GM18870 (cell line): ENCODE results near the gene XRCC1.
A peak's percentile ranks its signal among the peaks of the same experiment; 100 is the strongest.
"Not testable (repeated sequence)": the region's sequence is repeated elsewhere in the genome, so short reads cannot be mapped to it uniquely, and the experiment has no call there.

Experiments used
- ATAC-seq: cut with Tn5 transposase; IDR thresholded peaks from one replicate; pipeline ENCODE4 v1.9.1; 2021; ENCODE audit warnings: moderate library complexity; ENCODE audit not compliant: unreplicated experiment

Gene XRCC1

DNA sequence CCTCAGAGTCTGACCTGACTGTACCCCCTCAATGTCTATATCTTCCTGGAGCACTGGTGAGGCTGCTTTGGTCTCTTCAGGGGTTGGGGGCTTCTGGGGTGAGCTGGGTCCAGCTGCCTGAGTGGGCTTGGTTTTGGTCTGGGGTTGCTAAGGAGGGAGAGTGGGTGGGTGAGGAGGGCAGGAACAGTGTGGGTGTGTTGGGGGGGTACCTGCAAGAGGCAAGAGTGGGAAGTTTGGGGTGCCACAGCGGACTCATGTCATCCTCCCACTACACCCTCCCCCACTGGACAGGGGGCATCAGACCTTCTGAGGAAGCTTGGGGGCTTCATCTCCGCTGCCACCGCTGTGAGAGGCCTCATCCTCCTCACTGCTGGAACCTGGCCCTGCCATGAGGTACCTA is 28.7 kb downstream of the XRCC1 start:
- no peak for ATAC-seq

DNA sequence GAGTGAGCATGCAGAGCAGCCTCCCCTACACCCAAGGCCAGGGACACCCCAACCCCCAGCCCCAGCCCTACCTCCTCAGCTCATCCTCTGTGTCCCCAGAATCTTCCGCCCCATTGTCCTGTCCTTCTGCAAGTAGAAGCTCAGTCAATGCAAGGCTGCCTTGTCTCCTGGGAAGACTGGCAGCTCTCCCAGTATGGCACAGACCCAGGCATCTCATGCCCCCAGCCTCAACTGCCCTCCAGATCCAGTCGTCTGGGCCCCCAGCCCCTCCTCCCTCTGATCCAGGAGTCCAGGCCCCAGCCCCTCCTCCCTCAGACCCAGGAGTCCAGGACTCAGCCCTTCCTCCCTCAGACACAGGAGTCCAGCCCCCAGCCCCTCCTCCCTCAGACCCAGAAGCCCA is 29.3 kb downstream of the XRCC1 start:
- ATAC-seq, result no peak

DNA sequence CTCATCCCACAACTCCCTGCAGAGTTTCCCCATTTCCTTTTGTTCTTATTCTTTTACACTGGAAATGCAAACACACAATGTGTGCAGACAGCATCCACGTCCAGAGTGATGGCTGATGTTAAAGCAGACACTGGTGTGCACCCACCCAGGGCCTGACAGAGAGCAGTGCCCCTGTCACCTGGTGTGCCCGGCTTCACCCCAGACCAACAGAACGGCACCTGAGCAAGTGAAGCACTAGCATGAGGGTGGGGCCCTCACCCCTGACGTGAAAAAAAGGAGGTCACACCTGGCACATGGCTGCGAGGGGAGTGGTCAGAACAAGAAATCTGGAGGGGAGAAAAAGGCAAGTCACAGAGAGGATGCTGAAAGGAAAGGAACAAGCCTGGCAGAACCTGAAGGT is 30.1 kb downstream of the XRCC1 start:
- ATAC-seq, result no peak

DNA sequence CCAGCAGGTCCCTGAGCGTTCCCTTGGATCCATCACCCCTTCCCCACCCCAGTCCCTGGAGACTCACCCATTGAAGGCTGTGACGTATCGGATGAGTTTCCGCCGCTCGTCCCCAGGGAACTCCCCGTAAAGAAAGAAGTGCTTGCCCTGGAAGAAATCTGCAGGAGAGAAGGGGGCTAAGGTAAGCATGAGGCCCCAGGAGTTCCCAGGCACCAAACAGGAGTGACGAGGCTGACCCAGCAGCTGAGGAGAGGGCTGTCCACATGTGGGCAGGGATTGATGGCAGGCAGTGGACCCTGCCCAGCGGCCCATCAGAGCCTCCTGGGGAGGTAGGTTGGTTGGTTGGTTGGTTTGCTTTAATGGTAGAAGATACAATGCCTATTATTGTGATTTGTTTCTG is 31.2 kb downstream of the XRCC1 start:
- ATAC-seq, result no peak

DNA sequence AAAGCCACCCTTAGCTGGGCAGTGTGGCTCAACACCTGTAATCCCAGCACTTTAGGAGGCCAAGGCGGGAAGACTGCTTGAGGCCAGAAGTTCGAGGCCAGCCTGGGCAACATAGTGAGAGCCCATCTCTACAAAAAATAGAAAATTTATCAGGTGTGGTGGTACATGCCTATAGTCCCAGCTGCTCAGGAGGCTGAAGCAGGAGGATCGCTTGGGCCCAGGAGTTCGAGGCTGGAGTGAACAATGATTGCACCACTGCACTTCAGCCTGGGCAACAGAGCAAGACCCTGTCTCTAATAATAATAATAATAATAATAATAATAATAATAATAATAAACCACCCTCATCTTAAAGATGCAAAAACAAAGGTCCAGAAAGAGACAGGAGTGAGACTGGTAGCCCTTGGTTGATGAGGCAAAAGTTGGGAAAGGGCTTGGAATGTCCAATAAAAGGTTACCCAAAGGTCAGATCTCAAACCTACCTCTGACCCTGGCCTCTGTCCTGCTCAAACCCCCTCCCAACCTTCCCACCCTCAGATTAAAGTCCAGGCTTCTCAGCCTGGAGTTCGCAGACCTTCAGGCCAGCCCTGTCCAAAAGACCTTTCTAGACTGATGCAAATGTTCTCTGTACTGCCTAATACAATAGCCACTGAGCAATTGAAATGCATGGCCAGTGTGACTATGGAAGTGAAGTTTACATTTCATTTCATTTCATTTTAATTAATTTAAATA is 33.2 kb downstream of the XRCC1 start:
- no peak for ATAC-seq

DNA sequence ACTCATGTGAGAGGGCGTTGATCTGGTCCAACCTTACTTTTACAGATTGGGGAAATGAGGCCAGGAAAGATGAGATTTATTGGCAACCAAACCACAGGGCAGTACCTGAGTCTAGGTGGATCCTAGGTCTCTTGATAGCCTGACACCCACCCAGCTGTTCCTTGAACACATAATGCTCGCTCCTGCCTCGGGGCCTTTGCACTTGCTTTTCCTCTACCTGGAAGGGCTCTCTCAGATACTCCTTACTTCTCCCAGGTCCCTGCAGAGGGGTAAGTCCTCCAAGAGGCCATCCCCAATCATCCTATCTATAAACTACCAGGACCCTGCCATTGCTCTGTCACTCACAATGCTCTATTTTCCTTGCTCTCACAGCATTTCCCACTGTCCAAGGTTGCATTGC is 34.9 kb downstream of the XRCC1 start:
- no peak for ATAC-seq

DNA sequence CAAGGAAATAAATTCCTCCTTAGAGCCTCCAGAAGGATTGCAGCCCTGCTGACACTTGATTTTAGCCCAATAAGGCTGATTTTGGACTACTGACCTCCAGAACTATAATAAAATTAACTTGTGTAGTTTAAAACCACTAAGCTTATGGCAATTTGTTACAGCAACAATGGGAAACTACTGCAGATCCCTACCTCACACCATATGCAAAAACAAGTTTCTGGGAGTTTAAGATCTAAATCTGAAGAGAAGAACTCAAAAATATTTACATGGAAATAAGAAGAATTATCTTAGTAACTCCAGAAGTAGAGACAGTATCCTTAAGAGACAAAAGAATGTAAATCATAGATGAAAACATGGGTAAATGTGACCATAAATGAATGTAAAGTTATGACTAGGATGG is 36.4 kb downstream of the XRCC1 start:
- no peak for ATAC-seq

DNA sequence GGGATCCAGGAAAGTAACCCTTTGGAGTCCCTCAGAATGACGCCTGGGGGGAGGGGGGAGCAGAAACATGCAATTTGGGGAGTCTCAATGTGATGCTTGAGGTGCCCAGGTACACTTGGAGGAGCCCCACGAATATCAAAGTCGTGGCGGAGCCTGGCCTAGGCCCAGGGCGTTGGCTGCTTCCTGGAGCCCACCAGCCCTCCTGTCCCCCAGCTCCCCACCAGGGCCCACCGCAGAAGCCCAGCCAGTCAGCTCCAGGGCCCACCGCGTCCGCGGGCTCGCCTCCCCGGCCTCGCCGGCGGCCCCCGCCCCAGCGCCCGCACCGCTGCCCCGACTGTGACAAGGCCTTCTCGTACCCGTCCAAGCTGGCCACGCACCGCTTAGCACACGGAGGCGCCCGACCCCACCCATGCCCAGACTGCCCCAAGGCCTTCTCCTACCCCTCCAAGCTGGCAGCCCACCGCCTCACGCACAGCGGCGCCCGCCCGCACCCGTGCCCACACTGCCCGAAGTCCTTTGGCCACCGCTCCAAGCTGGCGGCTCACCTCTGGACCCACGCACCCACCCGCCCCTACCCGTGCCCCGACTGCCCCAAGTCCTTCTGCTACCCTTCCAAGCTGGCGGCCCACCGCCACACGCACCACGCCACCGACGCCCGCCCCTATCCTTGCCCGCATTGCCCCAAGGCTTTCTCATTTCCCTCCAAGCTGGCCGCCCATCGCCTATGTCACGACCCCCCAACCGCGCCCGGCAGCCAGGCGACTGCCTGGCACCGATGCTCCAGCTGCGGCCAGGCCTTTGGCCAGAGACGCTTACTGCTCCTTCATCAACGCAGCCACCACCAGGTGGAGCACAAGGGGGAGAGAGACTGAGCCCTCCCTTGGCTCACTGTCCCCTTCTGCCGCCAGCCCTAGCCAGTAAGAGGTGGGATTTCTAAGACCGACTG is 40.2 kb downstream of the XRCC1 start:
- no peak for ATAC-seq

DNA sequence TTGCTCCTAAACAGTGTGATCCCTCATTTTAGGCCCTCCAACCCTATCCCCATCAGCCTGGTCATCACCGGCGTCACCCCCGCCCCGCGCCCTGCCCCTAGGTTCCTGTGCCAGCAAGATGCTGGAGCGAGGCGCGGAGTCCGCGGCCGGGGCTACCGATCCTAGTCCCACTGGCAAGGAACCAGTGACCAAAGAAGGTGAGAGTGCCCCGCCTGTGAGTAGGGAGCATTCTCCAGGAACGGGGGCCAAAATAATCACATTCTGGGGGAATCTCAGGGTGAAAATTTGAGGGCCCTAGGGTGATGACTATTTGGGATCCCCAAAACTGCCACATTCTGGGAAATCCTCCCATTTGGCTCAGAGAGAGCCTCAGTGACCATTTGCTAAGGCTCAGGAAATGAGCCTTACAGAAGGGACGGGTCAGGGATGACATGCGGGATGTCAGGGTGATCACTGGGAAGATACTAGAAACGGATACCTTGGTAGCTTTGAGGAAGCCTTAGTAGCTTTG is 41.0 kb downstream of the XRCC1 start:
- ATAC-seq, result no peak

DNA sequence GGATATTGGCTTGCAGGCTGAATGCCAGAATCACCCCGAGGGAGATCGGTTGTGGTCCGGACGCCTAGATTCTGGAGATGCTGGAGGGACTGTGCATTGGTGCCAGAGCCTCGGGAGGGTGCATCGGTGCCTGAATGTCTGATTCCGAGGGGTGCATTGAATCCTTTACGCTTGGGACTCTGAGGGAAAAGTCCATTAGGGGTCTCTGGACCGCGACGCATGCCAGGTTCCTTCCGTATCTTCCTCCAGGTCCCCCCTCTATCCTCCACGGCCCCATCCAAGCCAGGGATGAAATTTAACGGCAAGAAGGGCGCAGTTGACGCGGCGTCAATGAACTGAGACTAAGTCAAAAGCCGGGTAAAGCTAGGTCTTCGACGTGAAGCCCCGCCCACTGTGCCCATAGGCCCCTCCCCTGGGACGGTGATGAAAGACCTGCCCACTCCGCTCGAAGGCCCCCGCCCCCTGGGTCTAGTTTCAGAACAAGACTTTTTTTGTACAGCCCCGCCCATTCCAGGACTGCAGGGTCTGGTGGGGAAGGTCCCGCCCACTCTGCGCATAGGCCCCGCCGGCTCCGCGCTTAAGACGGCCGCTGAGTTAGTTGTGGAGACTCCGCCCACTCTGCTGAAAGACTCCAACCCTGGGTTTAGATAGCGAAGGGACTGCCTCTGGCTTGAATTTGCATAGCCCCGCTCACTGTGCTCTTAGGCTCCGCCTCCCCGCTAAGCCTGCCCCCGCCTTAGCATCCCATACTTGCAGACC is 41.6 kb downstream of the XRCC1 start:
- peak; percentile 57 for ATAC-seq

DNA sequence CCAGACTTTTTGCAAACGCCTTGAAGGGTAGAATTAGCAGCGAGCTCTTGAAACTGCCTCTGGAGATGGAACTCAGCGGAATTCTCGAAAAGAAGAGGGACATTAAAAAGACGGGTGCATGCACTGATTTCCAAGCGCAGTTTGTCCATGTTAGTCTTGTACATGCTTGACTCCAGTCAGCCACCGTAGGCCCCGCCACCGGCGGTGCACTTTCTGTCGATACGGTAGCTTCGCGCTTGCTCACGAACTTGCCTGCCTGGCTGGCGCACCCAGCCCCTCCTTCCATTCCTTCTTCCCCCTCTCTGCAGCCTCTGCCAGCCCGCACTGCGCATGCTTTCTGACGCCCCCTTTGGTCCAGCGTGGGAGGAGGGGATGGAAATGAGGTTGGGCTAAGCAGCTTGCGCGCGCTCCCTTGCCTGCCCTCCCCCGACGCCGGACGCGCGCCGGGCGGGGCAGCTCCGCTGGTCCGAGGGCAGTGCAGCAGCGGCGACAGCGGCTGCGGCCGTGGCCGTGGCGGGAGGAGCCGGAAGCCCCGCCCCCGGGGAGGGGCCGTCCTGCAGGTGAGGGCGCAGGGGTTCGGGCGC is 42.3 kb downstream of the XRCC1 start, which contains the start of gene ZNF575:
Gene ZNF575 (plus strand): TSS at position 227 of the 584 bp plus-strand sequence. CDS start 1,235 bp downstream, outside the sequence.
- peak; percentile 50 for ATAC-seq

DNA sequence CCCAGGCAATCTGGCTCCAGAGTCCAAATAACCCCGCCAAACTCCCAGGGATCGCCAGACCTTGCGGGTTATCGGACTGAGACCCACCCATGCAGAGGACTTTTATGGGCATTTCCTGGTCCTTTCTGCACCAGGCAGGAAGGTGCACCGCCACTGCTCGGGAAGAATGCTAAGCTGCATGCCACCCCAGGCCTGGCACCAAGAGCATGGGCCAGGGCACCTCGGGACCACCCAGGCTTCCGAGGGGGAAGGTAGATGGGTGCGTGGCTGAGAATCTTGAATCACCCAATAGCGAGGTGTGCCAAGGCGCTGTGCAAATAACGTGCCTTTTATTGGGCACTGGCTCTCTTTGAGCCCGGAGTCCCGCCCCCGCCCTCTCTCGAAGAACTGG is 42.8 kb downstream of the XRCC1 start:
- ATAC-seq, result peak; percentile 10

DNA sequence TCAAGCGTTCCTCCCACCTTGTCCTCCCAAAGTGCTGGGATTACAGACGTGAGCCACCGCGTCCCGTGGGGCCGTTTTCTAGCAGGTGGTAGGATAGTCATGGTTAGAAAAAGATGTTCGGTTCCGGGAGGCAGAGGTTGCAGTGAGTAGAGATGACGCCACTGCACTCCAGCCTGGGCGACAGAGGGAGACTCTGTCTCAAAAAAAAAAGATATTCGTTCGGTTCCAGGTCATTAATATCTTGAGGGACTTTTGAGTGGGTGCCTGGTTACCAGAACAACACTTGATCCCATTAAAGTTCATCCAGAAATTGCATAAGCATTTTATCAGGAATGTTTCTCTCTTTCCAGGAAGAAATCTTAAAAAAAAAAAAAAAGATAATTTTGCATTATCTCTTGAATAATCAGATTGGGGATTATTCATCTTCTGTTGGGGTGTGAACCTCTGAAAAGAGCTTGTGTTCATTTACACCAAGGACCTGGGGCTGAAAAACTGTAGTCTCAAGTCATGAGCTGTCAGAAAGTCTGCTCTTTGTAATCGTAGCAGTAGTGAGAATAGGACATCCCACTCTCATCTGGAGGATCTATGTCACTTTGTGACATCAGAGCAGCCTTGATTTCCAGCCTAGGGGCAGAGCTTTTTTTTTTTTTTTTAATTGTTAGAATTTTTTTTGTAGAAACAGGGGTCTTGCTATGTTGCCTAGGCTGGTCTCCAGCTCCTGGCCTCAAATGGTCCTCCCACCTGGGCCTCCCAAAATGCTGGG is 47.3 kb downstream of the XRCC1 start:
- no peak for ATAC-seq

DNA sequence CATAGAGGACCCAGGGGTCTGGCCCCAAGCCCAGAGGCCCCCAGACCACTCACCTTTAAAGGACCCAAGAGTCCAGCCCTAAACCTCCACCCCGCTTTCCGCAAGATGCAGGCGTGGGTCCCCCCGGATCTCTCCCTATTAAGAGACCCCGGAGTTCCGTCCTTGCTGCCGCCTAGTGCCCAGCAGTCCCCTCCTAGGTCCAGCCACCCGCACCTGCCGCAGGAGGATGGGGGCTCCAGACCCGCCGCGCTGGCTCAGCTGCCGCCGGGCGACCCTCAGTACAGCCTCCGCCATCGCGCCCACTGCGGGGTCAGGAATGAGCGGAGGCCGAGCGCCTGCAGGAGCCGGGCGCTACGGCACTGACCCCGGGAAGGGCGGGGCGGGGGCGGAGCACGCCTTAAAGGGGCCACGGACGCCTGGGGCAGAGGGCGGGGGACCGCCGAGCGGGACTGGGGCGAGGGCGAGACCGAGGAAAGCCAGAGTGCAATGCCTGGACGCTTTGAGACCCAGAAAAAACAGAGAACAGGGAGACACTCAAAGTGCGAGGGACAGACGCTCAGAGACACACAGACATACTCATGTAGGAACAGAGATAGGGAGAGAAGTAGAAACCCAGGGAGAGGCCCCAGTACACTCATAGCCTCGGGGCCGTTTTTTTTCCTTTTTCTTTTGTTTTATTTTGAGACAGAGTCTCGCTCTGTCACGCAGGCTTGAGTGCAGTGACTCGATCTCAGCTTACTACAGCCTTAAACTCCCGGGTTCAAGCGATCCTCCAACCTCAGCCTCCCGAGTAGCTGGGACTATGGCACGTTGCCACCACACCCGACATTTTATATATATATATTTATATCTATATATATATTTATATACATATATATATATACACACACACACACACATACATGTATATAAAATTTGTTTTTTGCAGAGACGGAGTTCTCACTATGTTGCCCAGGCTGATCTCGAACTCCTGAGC is 48.2 kb downstream of the XRCC1 start, which contains the start of gene ETHE1:
Gene ETHE1 (minus strand): TSS at position 318 of the 976 bp plus-strand sequence. CDS start 24 bp downstream, at position 294.
- no peak for ATAC-seq

DNA sequence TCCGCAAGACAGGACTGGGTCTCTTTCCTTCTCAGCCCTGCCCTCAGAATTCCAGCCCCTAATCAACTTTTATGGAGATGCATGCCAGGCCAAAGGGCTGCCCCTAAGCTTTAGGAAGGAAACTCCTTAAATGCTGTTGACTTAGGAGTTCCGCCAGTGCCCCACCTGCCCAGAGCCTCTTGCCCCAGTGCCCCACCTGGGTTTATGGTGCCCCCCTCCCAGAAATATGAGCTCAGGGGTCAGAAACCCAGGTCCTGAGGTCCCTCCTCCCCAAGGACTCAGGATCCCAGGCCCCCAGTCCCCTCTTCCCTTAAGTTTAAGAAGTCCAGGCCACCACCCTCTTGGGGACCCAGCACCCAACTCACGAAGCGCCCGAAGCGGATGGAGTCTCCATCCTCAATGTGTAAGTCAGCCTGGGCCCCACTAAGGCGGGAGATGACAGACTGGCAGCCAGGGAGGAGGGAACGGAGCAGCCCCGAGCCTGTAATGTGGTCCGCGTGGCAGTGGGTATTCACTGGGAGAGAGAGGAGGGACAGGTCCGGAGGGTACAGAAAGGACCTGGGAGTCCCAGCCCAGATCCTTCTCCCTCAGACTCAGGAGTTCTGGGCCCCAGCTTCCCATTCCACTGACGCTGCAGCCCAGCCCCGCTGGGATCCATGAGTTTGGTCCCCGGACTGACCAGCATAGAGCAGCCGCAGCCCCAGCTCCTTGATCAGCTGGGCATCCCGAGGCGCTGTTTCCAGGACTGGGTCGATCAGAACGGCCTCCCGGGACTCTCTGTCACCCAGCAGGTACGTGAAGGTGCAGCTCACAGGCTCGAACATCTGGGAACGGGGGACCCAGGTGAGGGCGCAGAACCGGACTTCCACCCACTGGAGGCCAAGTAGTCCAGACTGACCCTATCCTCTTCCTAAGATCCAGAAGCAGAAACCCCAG is 49.2 kb downstream of the XRCC1 start:
- ATAC-seq, result no peak

DNA sequence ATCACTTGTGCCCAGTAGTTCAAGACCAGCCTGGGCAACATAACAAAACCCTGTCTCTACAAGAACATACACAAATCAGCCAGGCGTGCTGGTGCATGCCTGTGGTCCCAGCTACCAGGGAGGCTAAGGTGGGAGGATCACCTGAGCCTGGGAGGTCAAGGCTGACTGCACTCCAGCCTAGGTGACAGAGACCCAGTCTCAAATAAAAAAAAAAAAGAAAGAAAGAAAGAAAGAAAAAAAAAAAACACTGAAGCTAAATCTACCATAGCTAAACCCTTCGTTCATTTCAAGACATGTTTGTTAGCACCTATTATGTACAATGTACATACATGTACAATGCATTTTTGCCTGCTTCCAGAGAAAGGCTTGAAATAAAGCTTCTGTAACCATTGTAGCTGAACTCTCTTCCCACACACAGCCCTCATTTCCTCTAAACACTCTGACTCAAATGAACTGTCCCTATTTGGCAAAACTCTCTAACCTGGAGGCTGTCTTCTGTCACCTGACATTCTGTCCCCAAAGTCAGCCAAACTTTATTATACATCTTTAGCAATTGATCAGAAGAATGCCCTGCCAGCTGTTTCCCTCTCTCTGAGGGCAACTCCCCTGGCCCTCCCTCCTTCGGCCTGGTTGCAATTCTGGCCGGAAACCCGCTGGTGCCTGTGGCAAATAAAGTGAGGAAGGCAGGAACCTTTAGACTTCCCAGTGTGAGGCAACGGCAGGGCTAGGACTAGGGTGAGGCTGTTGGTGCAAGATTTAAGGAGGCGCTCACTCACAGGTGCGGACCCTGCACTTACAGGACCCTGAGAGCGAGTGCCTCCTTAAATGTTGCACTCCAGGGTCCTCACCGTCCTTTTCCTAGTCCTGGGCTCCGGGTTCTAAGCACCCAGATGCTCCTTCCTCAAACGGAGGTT is 50.1 kb downstream of the XRCC1 start:
- no peak for ATAC-seq

DNA sequence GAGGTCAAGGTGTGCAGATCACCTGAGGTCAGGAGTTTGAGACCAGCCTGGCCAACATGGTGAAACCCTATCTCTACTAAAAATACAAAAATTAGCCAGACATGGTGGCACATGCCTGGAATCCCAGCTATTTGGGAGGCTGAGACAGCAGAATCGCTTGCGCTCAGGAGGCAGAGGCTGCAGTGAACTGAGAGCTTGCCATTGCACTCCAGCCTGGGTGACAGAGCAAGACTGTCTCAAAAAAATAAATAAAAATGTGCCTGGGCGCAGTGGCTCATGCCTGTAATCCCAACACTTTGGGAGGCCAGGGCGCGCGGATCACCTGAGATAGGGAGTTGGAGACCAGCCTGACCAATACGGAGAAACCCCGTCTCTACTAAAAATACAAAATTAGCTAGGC is 51.6 kb downstream of the XRCC1 start:
- not testable (repeated sequence) for ATAC-seq
